Body of pancreas (tissue), 4 donors: ENCODE measurements around the gene ATRIP.

Source experiments
- POLR2A ChIP-seq, 3 donors: fragments of 450-650 bp; IDR thresholded peaks; one replicate each; pipeline ENCODE4 v1.6.1; 2016; ENCODE audit warnings: antibody characterized with exemption in 3 of 3, mild to moderate bottlenecking in 2 of 3
- TF ChIP-seq, protein P1 (sequence below), 7 experiments: fragments of 450-650 bp in 4 of 7; fragments of 200-600 bp in 3 of 7; sonication (generic) in 3 of 7; IDR thresholded peaks; one replicate each; pipeline ENCODE4 v1.5.1; 2016 to 2019; ENCODE audit warnings: antibody characterized with exemption in 7 of 7

DNA sequence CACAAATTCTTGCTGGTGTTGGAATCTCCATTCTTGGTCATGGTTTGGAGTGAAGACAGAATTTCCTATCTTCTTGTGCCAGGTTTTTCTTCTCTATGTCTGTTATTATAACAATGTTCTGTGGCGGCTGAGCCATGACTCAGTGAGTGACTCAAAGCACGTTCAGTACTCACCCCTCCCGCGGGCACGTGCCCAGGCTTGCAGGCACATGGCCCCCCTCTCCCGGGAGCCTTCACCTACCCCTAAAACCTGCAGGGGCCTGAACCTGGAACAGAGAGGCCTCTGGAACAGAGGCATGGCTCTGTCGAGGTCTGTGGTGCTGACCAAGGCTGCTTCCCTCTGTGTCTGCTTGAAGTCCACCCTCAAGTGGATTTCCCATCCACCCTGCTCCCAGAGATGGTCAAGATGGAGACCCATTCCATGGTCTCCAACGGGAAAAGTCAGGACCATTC, 44.2 kb upstream of the ATRIP start:
- no peak for TF ChIP-seq POLR2A (IDR thresholded peaks at IDR 0.05)
- TF ChIP-seq, protein P1, sequence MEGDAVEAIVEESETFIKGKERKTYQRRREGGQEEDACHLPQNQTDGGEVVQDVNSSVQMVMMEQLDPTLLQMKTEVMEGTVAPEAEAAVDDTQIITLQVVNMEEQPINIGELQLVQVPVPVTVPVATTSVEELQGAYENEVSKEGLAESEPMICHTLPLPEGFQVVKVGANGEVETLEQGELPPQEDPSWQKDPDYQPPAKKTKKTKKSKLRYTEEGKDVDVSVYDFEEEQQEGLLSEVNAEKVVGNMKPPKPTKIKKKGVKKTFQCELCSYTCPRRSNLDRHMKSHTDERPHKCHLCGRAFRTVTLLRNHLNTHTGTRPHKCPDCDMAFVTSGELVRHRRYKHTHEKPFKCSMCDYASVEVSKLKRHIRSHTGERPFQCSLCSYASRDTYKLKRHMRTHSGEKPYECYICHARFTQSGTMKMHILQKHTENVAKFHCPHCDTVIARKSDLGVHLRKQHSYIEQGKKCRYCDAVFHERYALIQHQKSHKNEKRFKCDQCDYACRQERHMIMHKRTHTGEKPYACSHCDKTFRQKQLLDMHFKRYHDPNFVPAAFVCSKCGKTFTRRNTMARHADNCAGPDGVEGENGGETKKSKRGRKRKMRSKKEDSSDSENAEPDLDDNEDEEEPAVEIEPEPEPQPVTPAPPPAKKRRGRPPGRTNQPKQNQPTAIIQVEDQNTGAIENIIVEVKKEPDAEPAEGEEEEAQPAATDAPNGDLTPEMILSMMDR (IDR thresholded peaks at IDR 0.05): no peak
